Measurements from ENCODE around the gene CCDC51.

CCDC51 gene

GRCh38 chr3:48420561-48420960, 19.4 kb downstream of the CCDC51 start:
- no peak for TF ChIP-seq CTCF (IDR thresholded peaks at IDR 0.05; ENCODE audit: low read depth, low read length)
- no peak overlapping the region for H3K4me3 ChIP-seq (replicated peaks in 1 of 2; ENCODE audit: low read depth in 2 of 2, low read length in 2 of 2)
- no peak for DNase-seq (ENCODE audit: low read depth in 2 of 2)

- no peak for DNase-seq (ENCODE audit: low read depth in 2 of 2)
- no peak overlapping the region for H3K4me3 ChIP-seq (replicated peaks in 1 of 2; ENCODE audit: low read depth in 2 of 2, low read length in 2 of 2)
- TF ChIP-seq CTCF (IDR thresholded peaks at IDR 0.05; ENCODE audit: low read depth, low read length) = no peak
These were observed 20.3 kb downstream of the CCDC51 start for GRCh38 chr3:48419597-48419996.

- no peak for DNase-seq (ENCODE audit: low read depth in 2 of 2)
- no peak overlapping the region for H3K4me3 ChIP-seq (replicated peaks in 1 of 2; ENCODE audit: low read depth in 2 of 2, low read length in 2 of 2)
- TF ChIP-seq CTCF (IDR thresholded peaks at IDR 0.05; ENCODE audit: low read depth, low read length) = no peak
These were observed 20.8 kb downstream of the CCDC51 start for GRCh38 chr3:48419149-48419548.

GRCh38 chr3:48418651-48419050, 21.3 kb downstream of the CCDC51 start:
- H3K4me3 ChIP-seq (replicated peaks in 1 of 2; ENCODE audit: low read depth in 2 of 2, low read length in 2 of 2) = no peak overlapping the region
- no peak for TF ChIP-seq CTCF (IDR thresholded peaks at IDR 0.05; ENCODE audit: low read depth, low read length)
- DNase-seq (ENCODE audit: low read depth in 2 of 2) = no peak

- no peak for TF ChIP-seq CTCF (IDR thresholded peaks at IDR 0.05; ENCODE audit: low read depth, low read length)
- no peak for DNase-seq (ENCODE audit: low read depth in 2 of 2)
- H3K4me3 ChIP-seq (replicated peaks in 1 of 2; ENCODE audit: low read depth in 2 of 2, low read length in 2 of 2) = no peak overlapping the region
These were observed 21.8 kb downstream of the CCDC51 start for GRCh38 chr3:48418140-48418539.

GRCh38 chr3:48417529-48418108, 22.3 kb downstream of the CCDC51 start:
- no peak for DNase-seq (ENCODE audit: low read depth in 2 of 2)
- TF ChIP-seq CTCF (IDR thresholded peaks at IDR 0.05; ENCODE audit: low read depth, low read length) = no peak
- no peak overlapping the region for H3K4me3 ChIP-seq (replicated peaks in 1 of 2; ENCODE audit: low read depth in 2 of 2, low read length in 2 of 2)

GRCh38 chr3:48416546-48416945, 23.4 kb downstream of the CCDC51 start:
- DNase-seq (ENCODE audit: low read depth in 2 of 2) = no peak
- TF ChIP-seq CTCF (IDR thresholded peaks at IDR 0.05; ENCODE audit: low read depth, low read length) = no peak
- no peak overlapping the region for H3K4me3 ChIP-seq (replicated peaks in 1 of 2; ENCODE audit: low read depth in 2 of 2, low read length in 2 of 2)
